Cardiac muscle cell (in vitro differentiated cells and primary cell): ENCODE data around the gene RBBP5. TPM values are rescaled to one million over a fixed set of nuclear protein-coding genes. Genes with fewer than 3 reads are reported as not detected.

Source experiments
- DNase-seq, 2 donors: peaks; one replicate each; pipeline versions ENCODE4 v3.0.0 to v3.0.0-alpha.2; 2010 to 2017; ENCODE audit warnings: low read depth in 1 of 2, low spot score in 1 of 2
- H3K27ac ChIP-seq: fragments of 200-600 bp; sonication (generic); 2 replicates; pipeline ENCODE4 v1.5.1; 2016
- H3K27me3 ChIP-seq: fragments of 200-600 bp; sonication (generic); 2 replicates; pipeline ENCODE4 v1.6.0; 2016; ENCODE audit warnings: control low read depth
- H3K36me3 ChIP-seq: fragments of 200-600 bp; sonication (generic); 2 replicates; pipeline ENCODE4 v1.5.1; 2016; ENCODE audit warnings: control low read depth
- H3K4me1 ChIP-seq: fragments of 200-600 bp; sonication (generic); 2 replicates; pipeline ENCODE4 v1.8.1; 2017; ENCODE audit warnings: low read depth, mild to moderate bottlenecking, mixed run types
- H3K4me3 ChIP-seq: fragments of 200-600 bp; sonication (generic); 2 replicates; pipeline ENCODE4 v1.5.1; 2016; ENCODE audit warnings: mild to moderate bottlenecking
- H3K9me3 ChIP-seq: fragments of 200-600 bp; sonication (generic); 2 replicates; pipeline ENCODE4 v1.5.1; 2017; ENCODE audit warnings: low read depth, mild to moderate bottlenecking, control low read depth
- CTCF ChIP-seq: IDR thresholded peaks from 2 replicates; pipeline ENCODE4 v1.5.1; 2012; ENCODE audit warnings: low read depth, mild to moderate bottlenecking, low read length
- polyA plus RNA-seq: library from polyadenylated mRNA; unstranded; fragments of >200 nt; fragmentation: Nextera tagmentation; extraction: Ambion mirVana; gene quantifications from 2 replicates; pipeline ENCODE4 v1.2.1, GENCODE V29; 2016
- total RNA-seq: library from RNA; depleted of rRNA; stranded (reverse); fragments of >200 nt; gene quantifications from 2 replicates; pipeline ENCODE4 v1.2.3, GENCODE V29; 2016

The RBBP5 gene
- total RNA-seq (8.1 and 12.4 TPM in 2 replicates), polyA plus RNA-seq (9.2 and 15.0 TPM in 2 replicates)

DNA sequence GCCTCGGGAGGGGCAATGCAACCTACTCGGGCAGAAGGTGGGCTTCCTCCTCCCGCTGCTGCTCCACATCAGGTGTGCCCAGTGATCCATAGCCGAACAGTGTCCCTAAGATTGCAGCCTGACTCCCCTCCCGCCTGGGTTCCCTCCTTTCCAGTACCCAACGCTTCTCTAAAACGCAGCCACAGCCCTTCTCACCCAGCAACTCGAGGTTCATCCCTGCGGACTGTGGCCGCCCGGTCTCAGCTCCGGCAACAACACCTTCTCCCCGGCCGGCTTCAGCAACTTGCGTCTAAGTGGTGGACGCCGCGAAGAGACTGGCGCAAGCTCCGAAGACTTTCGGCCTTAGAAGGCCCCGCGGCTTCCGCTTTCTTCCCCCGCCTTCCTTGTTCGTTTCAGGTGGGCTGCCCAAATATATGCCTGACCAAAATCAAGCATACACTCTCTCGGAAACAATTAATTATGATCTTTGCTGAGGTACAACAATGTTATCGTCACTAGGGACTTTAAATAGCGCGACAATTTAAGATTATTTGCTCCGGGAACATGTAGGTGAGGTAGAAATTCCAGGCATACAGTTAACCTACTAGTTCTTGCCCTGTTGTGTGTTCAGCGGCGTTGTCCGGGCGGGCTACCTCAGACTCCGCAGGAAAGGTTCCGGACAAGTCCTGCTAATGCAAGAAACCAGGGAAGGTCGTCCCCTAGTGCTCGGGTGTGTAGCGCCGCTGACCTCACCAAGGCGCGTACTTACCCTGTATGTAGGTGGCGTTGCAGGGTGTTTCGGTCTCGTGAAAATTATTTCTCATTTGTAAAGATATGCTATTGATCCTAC lies at the start of gene RBBP5:
TSS of gene RBBP5 (minus strand) at position 319 of the 829 bp plus-strand sequence. CDS start at position 214, 105 bp downstream.
- H3K36me3 ChIP-seq, result no peaks in the 10 kb centered on the region
- no peaks in the 10 kb centered on the region for H3K27me3 ChIP-seq
- H3K4me3 ChIP-seq, result peak within 1 kb of the TSS; percentile 92
- peak; percentile 95 to 99 for DNase-seq
- peak; percentile 83 for TF ChIP-seq CTCF
- H3K27ac ChIP-seq, result peak within 1 kb of the TSS; percentile 97
- no peaks in the 10 kb centered on the region for H3K9me3 ChIP-seq
- peaks cover 7% of the 10 kb centered on the region for H3K4me1 ChIP-seq

DNA sequence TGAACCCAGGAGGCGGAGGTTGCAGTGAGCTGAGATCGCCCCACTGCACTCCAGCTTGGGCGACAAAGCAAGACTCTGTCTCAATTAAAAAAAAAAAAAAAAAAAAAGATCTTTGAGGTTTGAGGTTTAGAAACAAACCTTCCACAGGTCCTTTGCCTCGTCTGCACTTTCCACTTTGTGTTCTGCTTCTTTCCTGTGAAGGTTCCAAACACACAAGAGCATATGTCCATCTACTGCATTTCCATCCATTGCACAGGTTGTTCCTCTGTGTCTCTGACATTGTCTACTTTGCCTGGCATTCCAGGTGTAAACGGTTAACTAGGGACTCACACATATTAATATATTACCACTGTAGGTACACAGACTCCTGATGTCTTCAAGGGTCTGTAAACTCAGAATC lies 49.6 kb upstream of the RBBP5 start:
- no peak for TF ChIP-seq CTCF
- no peaks in the 10 kb centered on the region for H3K27me3 ChIP-seq
- peaks cover 20% of the 10 kb centered on the region for H3K36me3 ChIP-seq
- H3K27ac ChIP-seq, result no peak overlapping the region
- H3K9me3 ChIP-seq, result no peaks in the 10 kb centered on the region
- no peaks in the 10 kb centered on the region for H3K4me1 ChIP-seq
- DNase-seq, result no peak
- H3K4me3 ChIP-seq, result no peak overlapping the region

DNA sequence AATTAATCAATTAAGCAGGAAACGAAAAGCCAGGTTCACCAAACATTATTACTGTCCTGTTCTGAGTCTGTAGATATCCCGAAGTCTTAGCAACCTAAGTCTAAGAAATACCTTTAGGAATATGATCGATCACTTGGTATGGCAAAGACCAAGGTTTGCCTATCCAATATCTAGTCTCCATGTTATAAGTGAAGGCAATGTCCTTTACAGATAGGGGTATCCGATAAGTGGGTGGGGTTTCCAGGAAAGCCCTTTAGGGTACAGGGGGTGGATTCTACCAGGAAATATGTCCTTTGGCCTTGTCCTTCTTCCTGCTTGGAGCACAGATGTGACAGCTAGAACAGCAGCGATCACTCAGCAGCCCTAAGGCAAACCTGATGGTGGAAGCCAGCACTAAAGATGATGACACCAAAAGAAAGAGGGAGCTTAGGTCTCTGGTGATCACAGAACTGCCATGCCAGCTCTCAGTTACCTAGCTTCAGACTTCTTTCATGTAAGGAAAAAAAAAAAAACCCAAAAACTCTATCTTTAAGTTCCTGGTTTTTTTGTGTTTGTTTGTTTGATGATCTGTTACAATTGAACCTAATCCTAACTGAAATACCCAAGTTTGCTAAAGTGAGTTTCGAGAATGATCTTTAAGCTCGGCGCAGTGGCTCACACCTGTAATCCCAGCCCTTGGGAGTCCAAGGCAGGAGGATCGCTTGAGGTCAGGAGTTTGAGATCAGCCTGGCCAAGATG lies 48.9 kb upstream of the RBBP5 start:
- H3K27me3 ChIP-seq, result no peaks in the 10 kb centered on the region
- H3K4me3 ChIP-seq, result no peak overlapping the region
- DNase-seq, result no peak
- no peak for TF ChIP-seq CTCF
- H3K36me3 ChIP-seq, result peaks cover 20% of the 10 kb centered on the region
- no peaks in the 10 kb centered on the region for H3K9me3 ChIP-seq
- no peaks in the 10 kb centered on the region for H3K4me1 ChIP-seq
- no peak overlapping the region for H3K27ac ChIP-seq

GRCh38 chr1:205169248-205169647 lies 47.5 kb upstream of the RBBP5 start:
- no peak for DNase-seq
- no peak for TF ChIP-seq CTCF
- H3K27me3 ChIP-seq, result no peaks in the 10 kb centered on the region

DNA sequence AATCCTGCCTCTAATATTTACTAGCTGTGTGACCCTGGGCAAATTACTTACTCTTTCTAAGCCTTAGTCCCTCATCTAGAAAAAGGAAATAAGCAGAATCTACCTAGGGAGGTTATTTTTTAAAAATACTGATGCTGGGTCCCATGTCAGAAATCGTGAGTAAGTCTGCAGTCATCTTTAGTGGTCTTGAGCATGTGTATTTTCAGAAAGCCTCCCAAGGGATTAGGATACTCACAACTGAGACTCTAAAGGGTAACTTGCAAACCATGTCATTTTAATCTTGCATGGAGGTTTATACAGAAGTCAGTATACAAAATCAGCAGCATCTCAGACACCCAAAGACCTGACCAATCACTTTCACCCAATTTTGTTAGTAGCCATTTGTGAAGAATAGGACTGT lies 46.5 kb upstream of the RBBP5 start:
- no peak overlapping the region for H3K4me3 ChIP-seq
- TF ChIP-seq CTCF, result no peak
- no peaks in the 10 kb centered on the region for H3K4me1 ChIP-seq
- DNase-seq, result no peak
- peaks cover 28% of the 10 kb centered on the region for H3K36me3 ChIP-seq
- H3K27ac ChIP-seq, result no peak overlapping the region
- H3K9me3 ChIP-seq, result no peaks in the 10 kb centered on the region
- no peaks in the 10 kb centered on the region for H3K27me3 ChIP-seq

More at GRCh38 chr1:205169248-205169647, 47.5 kb upstream of the RBBP5 start:
- H3K36me3 ChIP-seq, result peaks cover 24% of the 10 kb centered on the region
- H3K4me1 ChIP-seq, result no peaks in the 10 kb centered on the region
- H3K9me3 ChIP-seq, result no peaks in the 10 kb centered on the region
- H3K27ac ChIP-seq, result no peak overlapping the region
- no peak overlapping the region for H3K4me3 ChIP-seq
